HG03175 (cell line): Measurements from ENCODE around the gene OR4D10.
A peak's percentile ranks its signal among the peaks of the same experiment; 100 is the strongest.
"Not testable (repeated sequence)": the region's sequence is repeated elsewhere in the genome, so short reads cannot be mapped to it uniquely, and the experiment has no call there.

Experiments
- ATAC-seq: cut with Tn5 transposase; IDR thresholded peaks from one replicate; pipeline ENCODE4 v1.9.1; 2021; ENCODE audit warnings: mild to moderate bottlenecking, moderate library complexity; ENCODE audit not compliant: unreplicated experiment

OR4D10 gene

GRCh38 chr11:59473015-59473414 lies at the start of gene OR4D10:
Gene OR4D10, plus strand, starts transcription at chr11:59473315. Its CDS starts 4,115 bp downstream, at chr11:59477430.
- ATAC-seq = no peak

- ATAC-seq = no peak
Measured at GRCh38 chr11:59423835-59424234, 49.3 kb upstream of the OR4D10 start.

GRCh38 chr11:59425131-59425530 lies 48.0 kb upstream of the OR4D10 start:
- ATAC-seq = no peak

- ATAC-seq = no peak
Measured at GRCh38 chr11:59426361-59427067, 46.6 kb upstream of the OR4D10 start, which contains the start of gene OR5A2. Gene OR5A2, minus strand, starts transcription at chr11:59426413. Its CDS starts 3,460 bp downstream, at chr11:59422953.

- ATAC-seq = no peak
Measured at GRCh38 chr11:59427068-59427382, 46.1 kb upstream of the OR4D10 start.

GRCh38 chr11:59429924-59430516 lies 43.1 kb upstream of the OR4D10 start:
- ATAC-seq = peak; percentile 82

- ATAC-seq = no peak
Measured at GRCh38 chr11:59436169-59436568, 36.9 kb upstream of the OR4D10 start, which contains the start of gene OR5A1. Gene OR5A1, plus strand, starts transcription at chr11:59436469. Its CDS starts 6,700 bp downstream, at chr11:59443169.

GRCh38 chr11:59437770-59438169 lies 35.3 kb upstream of the OR4D10 start:
- ATAC-seq = no peak

- ATAC-seq = not testable (repeated sequence)
Measured at GRCh38 chr11:59445624-59446023, 27.5 kb upstream of the OR4D10 start.

GRCh38 chr11:59448484-59448883 lies 24.6 kb upstream of the OR4D10 start:
- no peak for ATAC-seq

- ATAC-seq = no peak
Measured at GRCh38 chr11:59456661-59457060, 16.5 kb upstream of the OR4D10 start, which contains the start of gene OR4D6. Gene OR4D6, plus strand, starts transcription at chr11:59456961. Its CDS starts 0 bp downstream, at chr11:59456961.

GRCh38 chr11:59459916-59460315 lies 13.2 kb upstream of the OR4D10 start:
- no peak for ATAC-seq

GRCh38 chr11:59463190-59463641 lies 9.9 kb upstream of the OR4D10 start:
- ATAC-seq = no peak

GRCh38 chr11:59475176-59475575 lies 2.1 kb downstream of the OR4D10 start:
- no peak for ATAC-seq

- ATAC-seq = no peak
Measured at GRCh38 chr11:59479906-59480305, 6.8 kb downstream of the OR4D10 start.

GRCh38 chr11:59480359-59480758 lies 7.2 kb downstream of the OR4D10 start:
- ATAC-seq = no peak

- no peak for ATAC-seq
Measured at GRCh38 chr11:59501931-59502330, 28.8 kb downstream of the OR4D10 start.

GRCh38 chr11:59503276-59503675 lies 30.2 kb downstream of the OR4D10 start, which contains the start of gene OR4D11:
Gene OR4D11, plus strand, starts transcription at chr11:59503576. Its CDS starts 0 bp downstream, at chr11:59503576.
- no peak for ATAC-seq

- no peak for ATAC-seq
Measured at GRCh38 chr11:59510941-59511589, 38.0 kb downstream of the OR4D10 start, which contains the start of gene OR4D9. Gene OR4D9, plus strand, starts transcription at chr11:59511539. Its CDS starts 3,374 bp downstream, at chr11:59514913.

- ATAC-seq = no peak
Measured at GRCh38 chr11:59511675-59512074, 38.6 kb downstream of the OR4D10 start.

GRCh38 chr11:59520139-59520538 lies 47.0 kb downstream of the OR4D10 start:
- ATAC-seq = not testable (repeated sequence)
